K562 (cell line): Measurements from ENCODE around the gene HS3ST4. TPM values are rescaled to one million over a fixed set of nuclear protein-coding genes. Genes with fewer than 3 reads are reported as not detected.

ENCODE experiments used
- ATAC-seq: fragments of 200-7000 bp; cut with Tn5 transposase; 3 replicates; pipeline ENCODE4 v1.9.1; 2020; ENCODE audit warnings: moderate library complexity
- BruUV-seq: library from RNA; stranded (reverse); fragments of 400-500 nt; replicated peaks from 2 replicates; lab custom pipeline; 2021; lab: Mats Ljungman, UMichigan
- CTCF ChIA-PET: fragments of 300-600 bp; formaldehyde crosslinking; extraction: SDS; loops from one replicate; lab custom pipeline; 2021; ENCODE audit warnings: low intra/inter-chr PET ratio; lab: Yijun Ruan, JAX
- POLR2A ChIA-PET: fragments of 300-600, 350-650 bp; sonication (Branson Sonifier 250); formaldehyde crosslinking; extraction: SDS; loops from one replicate; lab custom pipeline; 2021; ENCODE audit warnings: antibody characterized with exemption, inconsistent platforms; lab: Yijun Ruan, JAX
- DNase-seq, 4 experiments: peaks; one replicate each; pipeline versions ENCODE4 v3.0.0 to v3.0.0-alpha.2; 2011 to 2018; ENCODE audit warnings: low spot score in 3 of 4, mixed read lengths in 3 of 4; ENCODE audit errors: extremely low read depth in 1 of 4
- FAIRE-seq: peaks from 2 replicates; lab custom pipeline; 2011; peaks lifted over from hg19 to GRCh38; lab: Jason Lieb, UNC
- H2AFZ ChIP-seq: 2 replicates; pipeline ENCODE4 v1.6.0; 2011; ENCODE audit warnings: low read depth, low read length, control low read depth, inconsistent platforms
- H3K27ac ChIP-seq: fragments of 200-600 bp; 3 replicates; pipeline ENCODE4 v1.8.0; 2011; ENCODE audit warnings: low read depth, mild to moderate bottlenecking, control low read depth, inconsistent platforms, low read length, moderate library complexity, mixed read lengths; ENCODE audit errors: extremely low read depth
- H3K27me3 ChIP-seq, 2 experiments: fragments of 300-600 bp in 1 of 2; 2 replicates in 1 of 2; 3 replicates in 1 of 2; pipeline versions ENCODE4 v1.6.0 to v1.8.0; 2011; ENCODE audit warnings: inconsistent platforms in 2 of 2, low read length in 2 of 2, mild to moderate bottlenecking in 1 of 2, mixed read lengths in 1 of 2, moderate library complexity in 1 of 2; ENCODE audit not compliant: control insufficient read depth in 2 of 2, insufficient read depth in 2 of 2
- H3K36me3 ChIP-seq: fragments of 300-600 bp; 3 replicates; pipeline ENCODE4 v1.8.0; 2011; ENCODE audit warnings: mild to moderate bottlenecking, low read length, inconsistent platforms; ENCODE audit not compliant: control insufficient read depth, insufficient read depth
- H3K4me1 ChIP-seq, 2 experiments: fragments of 200-600 bp in 1 of 2; replicated peaks in 1 of 2; 2 replicates in 1 of 2; 3 replicates in 1 of 2; pipeline versions ENCODE4 v1.5.1 to v1.8.0; 2011; ENCODE audit warnings: inconsistent platforms in 2 of 2, low read length in 2 of 2, mild to moderate bottlenecking in 1 of 2, mixed read lengths in 1 of 2, moderate library complexity in 1 of 2; ENCODE audit not compliant: control insufficient read depth in 2 of 2, insufficient read depth in 2 of 2
- H3K4me2 ChIP-seq: 2 replicates; pipeline ENCODE4 v1.6.1; 2011; ENCODE audit warnings: low read length, control low read depth, inconsistent platforms, mixed read lengths; ENCODE audit not compliant: insufficient read depth
- H3K4me3 ChIP-seq: fragments of 200-600 bp; sonication (generic), shearing (Covaris generic); 2 replicates; pipeline ENCODE4 v1.5.1; 2016; ENCODE audit warnings: control low read depth, inconsistent platforms
- H3K79me2 ChIP-seq: fragments of 200-600 bp; 3 replicates; pipeline ENCODE4 v1.8.0; 2011; ENCODE audit warnings: low read length, inconsistent platforms; ENCODE audit not compliant: control insufficient read depth, insufficient read depth
- H3K9ac ChIP-seq, 2 experiments: 2 replicates each; pipeline versions ENCODE4 v1.6.0 to v1.6.1; 2011; ENCODE audit warnings: low read depth in 2 of 2, low read length in 2 of 2, control low read depth in 1 of 2, inconsistent platforms in 1 of 2, mild to moderate bottlenecking in 1 of 2, mixed read lengths in 1 of 2; ENCODE audit not compliant: insufficient read depth in 1 of 2
- H3K9me1 ChIP-seq: one replicate; pipeline ENCODE4 v1.6.0; 2011; ENCODE audit warnings: inconsistent platforms, mild to moderate bottlenecking, low read length, moderate library complexity; ENCODE audit not compliant: control insufficient read depth, insufficient read depth
- H3K9me3 ChIP-seq: replicated peaks from 2 replicates; pipeline ENCODE4 v1.5.1; 2011; ENCODE audit warnings: low read depth, low read length, inconsistent platforms; ENCODE audit not compliant: control insufficient read depth, insufficient read depth
- H4K20me1 ChIP-seq: replicated peaks from 2 replicates; pipeline ENCODE4 v1.6.1; 2011; ENCODE audit warnings: low read length, inconsistent platforms, mixed read lengths; ENCODE audit not compliant: control insufficient read depth, insufficient read depth
- E2F3 ChIP-seq: fragments of 250-450 bp; sonication (Bioruptor Pico); IDR thresholded peaks from 2 replicates; pipeline ENCODE4 v1.4.0; 2020; ENCODE audit warnings: mild to moderate bottlenecking
- E2F8 ChIP-seq: fragments of 450-650 bp; IDR thresholded peaks from 2 replicates; pipeline ENCODE4 v1.7.1; 2018; ENCODE audit warnings: mild to moderate bottlenecking, low read depth; ENCODE audit not compliant: partially characterized antibody
- HLTF ChIP-seq: fragments of 450-650 bp; IDR thresholded peaks from 2 replicates; pipeline ENCODE4 v1.6.1; 2016
- HNRNPUL1 ChIP-seq: fragments of 200-400 bp; formaldehyde crosslinking; IDR thresholded peaks from 2 replicates; pipeline ENCODE4 v1.6.1; 2017; ENCODE audit warnings: low read length
- TGIF2 ChIP-seq: sonication (generic); formaldehyde crosslinking; IDR thresholded peaks from 2 replicates; pipeline ENCODE4 v1.8.1; 2022; ENCODE audit warnings: mild to moderate bottlenecking, missing genetic modification reagents, moderate library complexity
- WHSC1 ChIP-seq: IDR thresholded peaks from one replicate; pipeline ENCODE4 v1.6.1; 2012; ENCODE audit warnings: low read length, control low read depth, inconsistent platforms
- ZC3H8 ChIP-seq: fragments of 450-650 bp; IDR thresholded peaks from 2 replicates; pipeline ENCODE4 v1.6.1; 2017
- WGBS: fragments of 100-300 bp; shearing (Covaris generic); methylation state at CpG from one replicate; pipeline ENCODE4 v1.1.6; 2016; ENCODE audit warnings: low coverage, mixed read lengths; ENCODE audit not compliant: insufficient coverage; ENCODE audit errors: missing lambda C conversion rate; 5-methylcytosine and 5-hydroxymethylcytosine counted together
- in situ Hi-C: fragments of 300-500 bp; cut with MboI; formaldehyde crosslinking; loops from 4 replicates; pipeline ENCODE4 v1.15.0; 2018; ENCODE audit warnings: inconsistent platforms, mixed read lengths
- intact Hi-C: fragments of 100-400 bp; cut with micrococcal nuclease; formaldehyde crosslinking; loops from 2 replicates; pipeline ENCODE4 v1.14.2; 2022
- polyA plus RNA-seq, 8 experiments: library from polyadenylated mRNA; depleted of rRNA in 4 of 8; stranded (reverse) in 5 of 8; unstranded in 3 of 8; fragments of >200 nt; fragmentation: Nextera tagmentation in 2 of 8; fragmentation: Illumina TruSeq in 1 of 8; extraction: Ambion mirVana in 2 of 8; extraction: Trizol in 1 of 8; gene quantifications; 2 replicates each; pipeline versions ENCODE4 v1.2.1 to v1.2.3, GENCODE V29; 2011 to 2014; ENCODE audit warnings: inconsistent platforms in 1 of 8, missing spikeins in 1 of 8
- total RNA-seq, 7 experiments: library from RNA; depleted of rRNA in 6 of 7; stranded (reverse); fragments of >200 nt in 6 of 7; fragmentation: Illumina TruSeq in 2 of 7; extraction: Trizol in 2 of 7; gene quantifications; 2 replicates each; pipeline versions ENCODE4 v1.2.1 to v1.2.3, GENCODE V29; 2011 to 2021; ENCODE audit warnings: low replicate concordance in 1 of 7
- TF ChIP-seq, protein P1 (sequence below): fragments of 200-800 bp; sonication (Bioruptor generic); IDR thresholded peaks from 2 replicates; pipeline ENCODE4 v1.6.1; 2017; ENCODE audit warnings: missing genetic modification characterization, missing compliant biosample characterization

HS3ST4 gene
- total and polyA plus RNA-seq, 9 of the 15 experiments (the other 6 are each of a cell fraction or from before 2014, with no cell fraction given) = not detected

GRCh38 chr16:25914357-25914962, 222.7 kb downstream of the HS3ST4 start (continued):
- TF ChIP-seq, protein P1, sequence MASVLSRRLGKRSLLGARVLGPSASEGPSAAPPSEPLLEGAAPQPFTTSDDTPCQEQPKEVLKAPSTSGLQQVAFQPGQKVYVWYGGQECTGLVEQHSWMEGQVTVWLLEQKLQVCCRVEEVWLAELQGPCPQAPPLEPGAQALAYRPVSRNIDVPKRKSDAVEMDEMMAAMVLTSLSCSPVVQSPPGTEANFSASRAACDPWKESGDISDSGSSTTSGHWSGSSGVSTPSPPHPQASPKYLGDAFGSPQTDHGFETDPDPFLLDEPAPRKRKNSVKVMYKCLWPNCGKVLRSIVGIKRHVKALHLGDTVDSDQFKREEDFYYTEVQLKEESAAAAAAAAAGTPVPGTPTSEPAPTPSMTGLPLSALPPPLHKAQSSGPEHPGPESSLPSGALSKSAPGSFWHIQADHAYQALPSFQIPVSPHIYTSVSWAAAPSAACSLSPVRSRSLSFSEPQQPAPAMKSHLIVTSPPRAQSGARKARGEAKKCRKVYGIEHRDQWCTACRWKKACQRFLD = no peak

- H3K79me2 ChIP-seq = no peaks in the 10 kb centered on the region
- H3K27ac ChIP-seq = no peak overlapping the region
- no peak for TF ChIP-seq ZC3H8
- no peak for TF ChIP-seq HNRNPUL1
- TF ChIP-seq WHSC1 = no peak
- TF ChIP-seq TGIF2 (CRISPR knock-in tag) = no peak
- TF ChIP-seq E2F3 = no peak
- TF ChIP-seq E2F8 = no peak
- TF ChIP-seq HLTF = no peak
- H3K9ac ChIP-seq = no peak overlapping the region
- ChIA-PET CTCF (no interaction called here), POLR2A (no interaction called here)
- no peak for DNase-seq
- peaks cover 0 to 4% of the 10 kb centered on the region in 2 experiments; a peak in 3 of 5 replicates for H3K27me3 ChIP-seq
- H4K20me1 ChIP-seq = no peaks in the 10 kb centered on the region; the same call in 1 of the 2 replicates
- BruUV-seq = no TSS peak
- no peak overlapping the region for H2AFZ ChIP-seq
- FAIRE-seq = no peak
- no peak overlapping the region for H3K4me3 ChIP-seq
- 3% methylated on average over 3 of the region's 4 CpGs for WGBS
- no peak overlapping the region for H3K4me2 ChIP-seq
- ATAC-seq = no peak
- H3K9me3 ChIP-seq = no peaks in the 10 kb centered on the region
- no peaks in the 10 kb centered on the region for H3K4me1 ChIP-seq
- intact Hi-C loops = no loop called here
- in situ Hi-C loops = no loop called here
- no peaks in the 10 kb centered on the region for H3K9me1 ChIP-seq
- H3K36me3 ChIP-seq = no peaks in the 10 kb centered on the region
These were observed 224.3 kb downstream of the HS3ST4 start for GRCh38 chr16:25916037-25916436.
